ENCODE measurements around the gene GDPGP1.

DNA sequence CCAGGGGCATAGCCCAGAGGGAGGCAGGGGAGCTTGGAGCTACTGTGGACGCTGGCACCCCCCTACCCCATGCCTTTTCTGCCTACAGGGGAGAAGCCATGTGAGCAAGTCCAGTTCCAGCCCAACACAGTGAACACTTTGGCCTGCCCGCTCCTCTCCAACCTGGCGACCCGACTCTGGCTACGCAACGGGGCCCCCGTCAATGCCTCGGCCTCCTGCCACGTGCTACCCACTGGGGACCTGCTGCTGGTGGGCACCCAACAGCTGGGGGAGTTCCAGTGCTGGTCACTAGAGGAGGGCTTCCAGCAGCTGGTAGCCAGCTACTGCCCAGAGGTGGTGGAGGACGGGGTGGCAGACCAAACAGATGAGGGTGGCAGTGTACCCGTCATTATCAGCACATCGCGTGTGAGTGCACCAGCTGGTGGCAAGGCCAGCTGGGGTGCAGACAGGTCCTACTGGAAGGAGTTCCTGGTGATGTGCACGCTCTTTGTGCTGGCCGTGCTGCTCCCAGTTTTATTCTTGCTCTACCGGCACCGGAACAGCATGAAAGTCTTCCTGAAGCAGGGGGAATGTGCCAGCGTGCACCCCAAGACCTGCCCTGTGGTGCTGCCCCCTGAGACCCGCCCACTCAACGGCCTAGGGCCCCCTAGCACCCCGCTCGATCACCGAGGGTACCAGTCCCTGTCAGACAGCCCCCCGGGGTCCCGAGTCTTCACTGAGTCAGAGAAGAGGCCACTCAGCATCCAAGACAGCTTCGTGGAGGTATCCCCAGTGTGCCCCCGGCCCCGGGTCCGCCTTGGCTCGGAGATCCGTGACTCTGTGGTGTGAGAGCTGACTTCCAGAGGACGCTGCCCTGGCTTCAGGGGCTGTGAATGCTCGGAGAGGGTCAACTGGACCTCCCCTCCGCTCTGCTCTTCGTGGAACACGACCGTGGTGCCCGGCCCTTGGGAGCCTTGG lies 5.9 kb upstream of the GDPGP1 start:
- no peak for TF ChIP-seq POLR2AphosphoS5 (IDR thresholded peaks at IDR 0.05; ENCODE audit: low read depth, low read length)
- TF ChIP-seq POLR2A (IDR thresholded peaks at IDR 0.05; ENCODE audit: low read depth, low read length) = no peak
- TF ChIP-seq TAF1 (IDR thresholded peaks at IDR 0.05; ENCODE audit: low read depth, low read length) = no peak
- no peak for TF ChIP-seq SPI1 (IDR thresholded peaks at IDR 0.05; ENCODE audit: low read depth, low read length)
- no peak for TF ChIP-seq PAX5 (IDR thresholded peaks at IDR 0.05; ENCODE audit: insufficient read depth, low read length, severe bottlenecking)
- no peak for TF ChIP-seq POU2F2 (IDR thresholded peaks at IDR 0.05; ENCODE audit: low read depth, low read length)
